Neural cell (in vitro differentiated cells): ENCODE results near the gene APAF1. TPM values are rescaled to one million over a fixed set of nuclear protein-coding genes. Genes with fewer than 3 reads are reported as not detected.

Source experiments
- H2AFZ ChIP-seq: fragments of 200-600, 300-800 bp; sonication (generic), shearing (Covaris generic); 2 replicates; pipeline ENCODE4 v1.6.0; 2014; ENCODE audit warnings: low read depth, mild to moderate bottlenecking, antibody characterized with exemption, low read length, moderate library complexity
- H3F3A ChIP-seq: fragments of 200-600 bp; shearing (Covaris generic); 2 replicates; pipeline ENCODE4 v1.6.1; 2016; ENCODE audit warnings: mild to moderate bottlenecking, moderate library complexity, mixed read lengths, antibody characterized with exemption, low read length; ENCODE audit not compliant: insufficient read depth, poor library complexity, severe bottlenecking
- H3K27ac ChIP-seq: fragments of 200-600, 300-800 bp; sonication (generic), shearing (Covaris generic); 2 replicates; pipeline ENCODE4 v1.5.1; 2014; ENCODE audit warnings: mild to moderate bottlenecking, low read length, moderate library complexity
- H3K27me3 ChIP-seq: fragments of 300-800, 200-600 bp; sonication (generic), shearing (Covaris generic); 2 replicates; pipeline ENCODE4 v1.6.0; 2014; ENCODE audit warnings: mild to moderate bottlenecking, low read depth, low read length, moderate library complexity; ENCODE audit not compliant: insufficient read depth
- H3K36me3 ChIP-seq: fragments of 300-800, 200-600 bp; sonication (generic), shearing (Covaris generic); 2 replicates; pipeline ENCODE4 v1.5.1; 2014; ENCODE audit warnings: mild to moderate bottlenecking, antibody characterized with exemption, low read length, moderate library complexity; ENCODE audit not compliant: insufficient read depth
- H3K4me2 ChIP-seq: fragments of 300-800, 200-600 bp; sonication (generic), shearing (Covaris generic); 2 replicates; pipeline ENCODE4 v1.6.0; 2014; ENCODE audit warnings: mild to moderate bottlenecking, low read length
- H3K4me3 ChIP-seq: fragments of 300-800, 200-600 bp; sonication (generic), shearing (Covaris generic); 2 replicates; pipeline ENCODE4 v1.5.1; 2014; ENCODE audit warnings: mild to moderate bottlenecking, low read length, moderate library complexity
- H3K79me2 ChIP-seq: fragments of 200-600 bp; shearing (Covaris generic); replicated peaks from 2 replicates; pipeline ENCODE4 v1.6.0; 2014; ENCODE audit warnings: mild to moderate bottlenecking, low read length, moderate library complexity; ENCODE audit not compliant: insufficient read depth
- H3K9ac ChIP-seq: fragments of 300-800, 200-600 bp; sonication (generic), shearing (Covaris generic); 2 replicates; pipeline ENCODE4 v1.6.1; 2016; ENCODE audit warnings: mild to moderate bottlenecking, low read length, mixed read lengths
- H3K9me2 ChIP-seq: fragments of 200-600 bp; shearing (Covaris generic); 2 replicates; pipeline ENCODE4 v1.6.1; 2016; ENCODE audit warnings: mild to moderate bottlenecking, low read length, mixed read lengths; ENCODE audit not compliant: insufficient read depth
- H3K9me3 ChIP-seq: fragments of 200-600, 300-800 bp; sonication (generic), shearing (Covaris generic); 2 replicates; pipeline ENCODE4 v1.6.1; 2016; ENCODE audit warnings: mild to moderate bottlenecking, mixed run types, low read length, moderate library complexity, mixed read lengths
- H4K20me1 ChIP-seq: fragments of 200-600 bp; shearing (Covaris generic); 2 replicates; pipeline ENCODE4 v1.6.1; 2016; ENCODE audit warnings: mild to moderate bottlenecking, mixed run types; ENCODE audit not compliant: insufficient read depth
- CTCF ChIP-seq: fragments of 450-650 bp; IDR thresholded peaks from 2 replicates; pipeline ENCODE4 v1.5.1; 2014; ENCODE audit warnings: antibody characterized with exemption, mild to moderate bottlenecking, moderate library complexity; ENCODE audit not compliant: poor library complexity, severe bottlenecking
- EP300 ChIP-seq: fragments of 450-650 bp; conservative IDR thresholded peaks from 2 replicates; pipeline ENCODE4 v1.6.1; 2014; ENCODE audit warnings: antibody characterized with exemption, mild to moderate bottlenecking, moderate library complexity; ENCODE audit not compliant: poor library complexity, severe bottlenecking
- EZH2 ChIP-seq: fragments of 200-600, 300-800 bp; shearing (Covaris generic), sonication (generic); IDR thresholded peaks from 2 replicates; pipeline ENCODE4 v1.6.1; 2014; ENCODE audit warnings: antibody characterized with exemption, low read length, borderline replicate concordance, mild to moderate bottlenecking; ENCODE audit not compliant: insufficient read depth, poor library complexity, severe bottlenecking
- MXI1 ChIP-seq: fragments of 450-650 bp; conservative IDR thresholded peaks from 2 replicates; pipeline ENCODE4 v1.6.1; 2014; ENCODE audit warnings: antibody characterized with exemption, mild to moderate bottlenecking; ENCODE audit not compliant: poor library complexity, severe bottlenecking
- POLR2AphosphoS5 ChIP-seq: IDR thresholded peaks from 2 replicates; pipeline ENCODE4 v1.6.1; 2012
- RAD21 ChIP-seq: fragments of 450-650 bp; conservative IDR thresholded peaks from 2 replicates; pipeline ENCODE4 v1.6.1; 2014; ENCODE audit warnings: antibody characterized with exemption, mild to moderate bottlenecking, moderate library complexity
- REST ChIP-seq: IDR thresholded peaks from 2 replicates; pipeline ENCODE4 v1.6.1; 2012; ENCODE audit warnings: borderline replicate concordance
- SMC3 ChIP-seq: fragments of 450-650 bp; conservative IDR thresholded peaks from 2 replicates; pipeline ENCODE4 v1.6.1; 2014; ENCODE audit warnings: antibody characterized with exemption, mild to moderate bottlenecking, moderate library complexity; ENCODE audit not compliant: poor library complexity
- TAF1 ChIP-seq: IDR thresholded peaks from 2 replicates; pipeline ENCODE4 v1.6.1; 2012; ENCODE audit warnings: low read depth
- polyA plus RNA-seq: library from polyadenylated mRNA; depleted of rRNA; stranded (reverse); fragments of >200 nt; gene quantifications from 2 replicates; pipeline ENCODE4 v1.2.3, GENCODE V29; 2014

Gene APAF1
- polyA plus RNA-seq, 1 donor from 2014 or later, result 32.2 TPM

- Histone ChIP-seq H3K9me2 (no peaks in the 10 kb centered on the region), H3K36me3 (peaks cover 8% of the 10 kb centered on the region), H4K20me1 (no peaks in the 10 kb centered on the region), H3K27me3 (no peaks in the 10 kb centered on the region), H3K4me3 (no peak overlapping the region), H3K79me2 (no peaks in the 10 kb centered on the region), H3K9me3 (no peaks in the 10 kb centered on the region), H3K4me2 (no peak overlapping the region), H3F3A (no peaks in the 10 kb centered on the region), H3K9ac (no peak overlapping the region), H3K27ac (no peak overlapping the region), H2AFZ (no peak overlapping the region)
- TF ChIP-seq EP300 (no peak), EZH2 (no peak), POLR2AphosphoS5 (no peak), REST (no peak), SMC3 (no peak), TAF1 (no peak), RAD21 (no peak), CTCF (no peak), MXI1 (no peak)
Measured at GRCh38 chr12:98678236-98678945, 33.3 kb downstream of the APAF1 start.

- no peaks in the 10 kb centered on the region for H3K9me2 ChIP-seq
- no peaks in the 10 kb centered on the region for H4K20me1 ChIP-seq
- no peak overlapping the region for H2AFZ ChIP-seq
- H3K36me3 ChIP-seq, result peaks cover 11% of the 10 kb centered on the region
- H3K27ac ChIP-seq, result no peak overlapping the region
- H3K4me3 ChIP-seq, result no peak overlapping the region
- H3K79me2 ChIP-seq, result no peaks in the 10 kb centered on the region
- TF ChIP-seq EP300 (no peak), REST (no peak), SMC3 (no peak), TAF1 (no peak), RAD21 (no peak), CTCF (no peak), MXI1 (no peak), POLR2AphosphoS5 (no peak), EZH2 (no peak)
- no peaks in the 10 kb centered on the region for H3F3A ChIP-seq
- no peaks in the 10 kb centered on the region for H3K9me3 ChIP-seq
- H3K4me2 ChIP-seq, result no peak overlapping the region
- H3K9ac ChIP-seq, result no peak overlapping the region
- no peaks in the 10 kb centered on the region for H3K27me3 ChIP-seq
Measured at GRCh38 chr12:98678946-98679610, 34.0 kb downstream of the APAF1 start.
